GM18858 (cell line): ENCODE data around the gene MACROD2.

Experiments
- ATAC-seq: cut with Tn5 transposase; IDR thresholded peaks from one replicate; pipeline ENCODE4 v1.9.1; 2021; ENCODE audit not compliant: unreplicated experiment

Gene MACROD2

GRCh38 chr20:15296422-15296821 lies 1301.1 kb downstream of the MACROD2 start:
- ATAC-seq = no peak

GRCh38 chr20:15297059-15297875 lies 1302.0 kb downstream of the MACROD2 start:
- ATAC-seq = no peak

- no peak for ATAC-seq
Observed at GRCh38 chr20:15302075-15302474, 1306.8 kb downstream of the MACROD2 start.

- no peak for ATAC-seq
Observed at GRCh38 chr20:15310361-15310760, 1315.0 kb downstream of the MACROD2 start.

GRCh38 chr20:15316556-15316955 lies 1321.2 kb downstream of the MACROD2 start:
- no peak for ATAC-seq

- ATAC-seq = peak; percentile 87
Observed at GRCh38 chr20:15317546-15318232, 1322.4 kb downstream of the MACROD2 start.

- peak; percentile 24 for ATAC-seq
Observed at GRCh38 chr20:15318682-15319081, 1323.4 kb downstream of the MACROD2 start.

- no peak for ATAC-seq
Observed at GRCh38 chr20:15319439-15319838, 1324.1 kb downstream of the MACROD2 start.

GRCh38 chr20:15320941-15321340 lies 1325.6 kb downstream of the MACROD2 start:
- no peak for ATAC-seq

- no peak for ATAC-seq
Observed at GRCh38 chr20:15327123-15327522, 1331.8 kb downstream of the MACROD2 start.

- ATAC-seq = no peak
Observed at GRCh38 chr20:15328084-15328483, 1332.8 kb downstream of the MACROD2 start.

- ATAC-seq = peak; percentile 89
Observed at GRCh38 chr20:15332711-15333160, 1337.4 kb downstream of the MACROD2 start.

- ATAC-seq = peak; percentile 25
Observed at GRCh38 chr20:15333170-15333569, 1337.9 kb downstream of the MACROD2 start.

GRCh38 chr20:15336011-15336410 lies 1340.7 kb downstream of the MACROD2 start:
- no peak for ATAC-seq

- ATAC-seq = no peak
Observed at GRCh38 chr20:15336536-15336935, 1341.2 kb downstream of the MACROD2 start.

- no peak for ATAC-seq
Observed at GRCh38 chr20:15339264-15339663, 1343.9 kb downstream of the MACROD2 start.

- no peak for ATAC-seq
Observed at GRCh38 chr20:15342991-15343523, 1347.7 kb downstream of the MACROD2 start.

- ATAC-seq = no peak
Observed at GRCh38 chr20:15345287-15345686, 1350.0 kb downstream of the MACROD2 start.

- ATAC-seq = no peak
Observed at GRCh38 chr20:15346657-15347280, 1351.5 kb downstream of the MACROD2 start.

- ATAC-seq = no peak
Observed at GRCh38 chr20:15359056-15359455, 1363.7 kb downstream of the MACROD2 start.

GRCh38 chr20:15362849-15363248 lies 1367.5 kb downstream of the MACROD2 start:
- ATAC-seq = no peak
